Activated CD4-positive, CD25-positive, alpha-beta regulatory T cell treated with anti-CD3 and anti-CD28 coated beads, Interleukin-2, amount 50 U/mL, for 24 hours (primary cell): ENCODE data around the gene ARHGAP45.
"Not testable (repeated sequence)": the region's sequence is repeated elsewhere in the genome, so short reads cannot be mapped to it uniquely, and the experiment has no call there.

Source experiments
- ATAC-seq, 2 donors: fragments of 150-1000 bp; cut with Tn5 transposase; one replicate each; pipeline ENCODE4 v1.10.0; 2021; ENCODE audit warnings: mild to moderate bottlenecking in 1 of 2, moderate library complexity in 1 of 2

ARHGAP45 gene

DNA sequence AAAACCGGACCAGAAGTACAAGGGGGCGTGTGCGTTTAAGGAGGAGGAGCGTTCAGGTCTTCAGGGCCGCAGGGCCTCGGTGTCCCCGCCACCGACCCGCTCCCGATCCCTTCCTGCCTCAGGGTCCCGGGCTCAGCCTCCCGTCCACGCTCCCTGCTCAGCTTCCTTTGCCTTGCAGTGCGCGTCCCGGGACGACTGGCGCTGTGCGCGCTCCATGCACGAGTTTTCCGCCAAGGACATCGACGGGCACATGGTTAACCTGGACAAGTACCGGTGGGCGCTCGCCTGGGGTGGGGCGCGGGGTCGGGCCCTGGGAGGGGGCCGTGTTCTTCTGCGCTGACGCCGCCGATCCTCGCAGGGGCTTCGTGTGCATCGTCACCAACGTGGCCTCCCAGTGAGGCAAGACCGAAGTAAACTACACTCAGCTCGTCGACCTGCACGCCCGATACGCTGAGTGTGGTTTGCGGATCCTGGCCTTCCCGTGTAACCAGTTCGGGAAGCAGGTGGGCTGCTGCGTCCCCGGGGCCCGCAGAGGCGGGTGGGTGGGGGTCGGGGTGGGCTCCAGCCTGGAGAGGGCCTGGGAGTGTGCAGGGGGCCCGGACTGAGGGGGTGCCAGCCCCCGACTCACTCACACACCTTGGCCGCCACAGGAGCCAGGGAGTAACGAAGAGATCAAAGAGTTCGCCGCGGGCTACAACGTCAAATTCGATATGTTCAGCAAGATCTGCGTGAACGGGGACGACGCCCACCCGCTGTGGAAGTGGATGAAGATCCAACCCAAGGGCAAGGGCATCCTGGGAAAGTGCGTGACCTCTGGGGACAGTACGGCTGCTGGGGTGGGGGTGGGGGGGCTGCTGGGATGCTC is 38.3 kb downstream of the ARHGAP45 start:
- ATAC-seq = no peak

- ATAC-seq = no peak
Observed at GRCh38 chr19:1105873-1106840, 39.2 kb downstream of the ARHGAP45 start.

GRCh38 chr19:1106841-1107660 is 40.1 kb downstream of the ARHGAP45 start:
- no peak for ATAC-seq

DNA sequence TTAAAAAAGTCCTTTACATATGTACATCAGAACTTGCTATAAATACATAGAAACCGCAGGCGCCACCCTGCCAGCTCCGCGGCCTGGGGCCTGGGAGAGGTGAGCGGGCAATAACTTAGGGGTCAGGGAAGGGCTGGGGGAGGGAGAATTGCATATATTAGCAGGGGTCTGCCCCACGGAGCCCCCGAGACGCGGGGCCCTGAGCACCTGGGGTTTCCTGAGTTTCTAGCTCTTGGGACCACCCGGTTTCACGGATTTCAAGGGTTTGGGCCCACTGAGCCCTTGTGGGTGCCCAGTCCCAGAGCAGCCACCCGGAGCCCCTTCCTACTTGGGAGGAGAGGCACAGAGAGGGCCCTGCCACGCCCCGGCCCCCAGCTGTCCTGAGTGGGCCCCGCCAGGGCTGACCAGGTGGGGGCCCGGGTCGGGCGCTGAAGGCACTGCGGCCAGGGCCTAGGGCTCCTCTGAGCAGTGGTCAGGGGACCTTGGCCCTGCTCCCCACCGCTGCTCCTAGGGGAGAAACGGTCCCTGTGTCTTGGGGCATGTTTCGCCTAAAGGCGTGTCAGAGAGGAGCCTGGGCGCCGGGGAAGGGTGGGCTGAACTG is 40.8 kb downstream of the ARHGAP45 start:
- ATAC-seq = no peak

GRCh38 chr19:1108291-1109031 is 41.5 kb downstream of the ARHGAP45 start:
- no peak for ATAC-seq

DNA sequence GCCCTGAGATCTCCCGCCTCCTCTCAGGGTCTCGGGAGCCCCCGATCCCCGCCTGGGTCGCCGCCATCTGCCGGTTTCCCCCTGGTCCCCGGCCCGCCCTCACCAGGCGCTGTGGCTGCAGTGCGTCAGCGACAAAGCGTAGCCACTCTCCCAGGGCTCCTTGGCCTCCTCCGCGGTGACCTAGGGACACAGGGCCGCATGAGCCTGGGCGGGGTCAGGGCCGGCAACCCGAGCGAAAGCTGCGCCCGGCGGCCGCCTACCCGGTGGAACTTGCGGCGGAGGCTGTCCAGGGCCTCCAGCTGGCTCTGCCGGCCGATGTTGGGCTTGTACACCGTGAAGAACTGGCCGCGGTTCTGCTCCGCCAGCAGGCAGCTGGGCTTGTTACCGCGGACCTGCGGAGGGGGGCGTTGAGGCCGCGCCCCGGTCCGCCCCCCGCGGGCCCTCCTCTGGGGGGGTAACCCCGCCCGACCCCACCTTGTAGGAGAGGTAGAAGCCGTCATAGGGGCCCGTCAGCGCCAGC is 42.1 kb downstream of the ARHGAP45 start:
- ATAC-seq = no peak

- ATAC-seq = no peak
Observed at GRCh38 chr19:1109697-1110671, 43.0 kb downstream of the ARHGAP45 start.

DNA sequence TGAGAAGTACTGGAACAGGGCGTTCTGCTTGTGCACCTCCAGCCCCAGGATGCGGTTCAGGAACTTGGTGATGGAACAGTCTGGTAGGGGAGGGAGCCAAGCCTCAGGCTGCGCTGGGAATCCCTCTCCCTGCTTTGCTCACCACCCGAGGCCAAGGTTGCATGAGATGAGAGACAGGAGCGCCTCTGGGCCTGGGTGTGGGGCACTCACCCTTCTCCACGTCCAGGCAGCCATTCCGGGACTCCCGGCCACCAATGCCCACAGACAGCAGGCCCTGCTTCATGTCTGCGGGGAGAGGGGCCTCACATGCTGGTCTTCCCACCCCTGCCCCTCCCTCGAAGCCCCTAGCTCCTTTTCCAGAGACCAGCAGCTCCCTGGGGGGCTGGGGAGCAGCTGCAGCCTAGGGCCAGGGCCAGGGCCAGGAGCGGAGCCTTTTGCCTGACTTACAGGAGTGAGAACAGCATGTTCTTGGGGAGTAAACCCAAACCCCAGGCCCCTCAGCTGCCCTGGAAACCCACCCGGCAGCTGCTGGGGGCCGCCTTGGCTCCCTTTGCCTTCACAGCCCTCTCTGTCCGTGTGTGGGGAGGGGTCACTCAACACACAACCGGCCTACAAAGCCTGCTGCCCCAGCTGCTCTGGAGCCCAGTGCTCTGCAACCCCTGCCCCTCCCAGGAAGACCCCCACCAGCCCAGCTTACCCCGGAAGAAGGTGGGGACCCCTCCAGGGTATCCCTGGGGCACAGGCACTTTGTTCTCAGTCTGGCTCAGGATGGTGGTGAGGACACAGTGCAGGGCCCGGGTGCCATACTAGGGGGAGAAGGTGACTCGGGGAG is 44.1 kb downstream of the ARHGAP45 start:
- no peak for ATAC-seq

DNA sequence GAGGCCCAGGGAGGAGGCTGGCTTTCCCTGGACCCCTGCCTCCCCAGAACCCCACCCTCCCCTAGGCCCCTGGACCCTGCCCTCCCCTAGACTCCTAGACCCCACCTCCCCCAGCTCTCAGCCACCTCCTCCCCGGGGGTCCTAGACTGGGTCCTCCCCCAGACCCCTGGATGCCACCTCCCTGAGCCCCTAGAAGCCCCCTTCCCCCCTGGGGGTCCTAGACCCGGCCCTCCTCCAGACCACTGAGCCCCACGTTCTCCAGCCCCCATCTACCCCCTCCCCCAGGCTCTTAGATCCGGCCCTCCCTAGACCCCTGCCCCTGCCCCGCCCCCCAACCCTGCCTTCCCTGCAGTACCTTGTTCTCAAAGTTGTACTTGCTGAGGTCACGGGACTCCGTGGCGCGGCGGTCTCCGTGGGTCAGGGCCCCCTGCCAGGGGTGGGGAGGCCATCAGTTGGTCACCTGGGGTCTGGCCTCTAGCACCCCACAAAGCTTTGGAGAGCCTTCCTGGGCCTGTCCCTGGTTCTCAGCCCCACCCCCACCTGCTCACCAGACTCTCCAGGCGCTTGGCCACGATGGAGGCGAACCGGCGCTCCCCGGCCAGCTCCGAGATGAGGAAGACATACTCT is 44.8 kb downstream of the ARHGAP45 start:
- ATAC-seq = no peak

DNA sequence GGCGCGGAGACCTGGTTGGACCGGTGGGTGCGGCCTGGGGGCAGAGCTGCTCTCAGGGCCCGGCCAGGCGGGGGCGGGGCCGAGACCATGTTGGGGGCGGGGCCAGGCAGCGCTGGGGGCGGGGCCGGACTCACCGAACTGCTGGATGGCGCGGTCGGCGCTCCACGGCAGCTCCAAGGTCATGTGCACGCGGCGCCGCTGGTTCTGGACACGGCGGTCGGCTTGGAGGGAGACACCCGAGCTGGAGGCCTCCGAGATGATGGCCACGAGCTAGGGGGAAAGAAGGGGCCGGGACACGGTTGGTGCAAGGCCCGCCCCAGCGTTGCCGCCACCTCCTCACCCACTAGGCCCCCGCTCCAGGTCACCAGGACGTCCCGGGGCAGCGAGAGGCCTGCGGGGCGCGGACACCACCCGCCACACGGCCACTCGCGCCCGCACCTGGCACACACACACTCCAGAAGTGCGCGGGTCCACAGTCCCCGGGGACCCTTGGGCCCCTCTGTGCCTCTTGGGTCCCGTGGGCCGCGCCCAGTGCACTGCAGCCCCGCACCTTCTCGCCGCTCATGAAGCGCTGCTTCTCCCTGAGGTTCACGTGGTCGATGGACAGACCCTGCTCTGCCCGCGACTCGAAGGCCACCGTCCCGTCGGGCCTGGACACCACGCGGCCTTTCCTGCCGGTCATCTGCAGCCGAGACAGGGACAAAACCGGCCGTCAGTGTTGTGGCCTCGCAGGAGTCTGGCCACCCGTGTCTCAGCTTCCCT is 45.5 kb downstream of the ARHGAP45 start:
- ATAC-seq = no peak

- ATAC-seq = peak; percentile 68 to 73
Observed at GRCh38 chr19:1113030-1113985, 46.3 kb downstream of the ARHGAP45 start.

- no peak for ATAC-seq
Observed at GRCh38 chr19:1113986-1114483, 47.1 kb downstream of the ARHGAP45 start.

DNA sequence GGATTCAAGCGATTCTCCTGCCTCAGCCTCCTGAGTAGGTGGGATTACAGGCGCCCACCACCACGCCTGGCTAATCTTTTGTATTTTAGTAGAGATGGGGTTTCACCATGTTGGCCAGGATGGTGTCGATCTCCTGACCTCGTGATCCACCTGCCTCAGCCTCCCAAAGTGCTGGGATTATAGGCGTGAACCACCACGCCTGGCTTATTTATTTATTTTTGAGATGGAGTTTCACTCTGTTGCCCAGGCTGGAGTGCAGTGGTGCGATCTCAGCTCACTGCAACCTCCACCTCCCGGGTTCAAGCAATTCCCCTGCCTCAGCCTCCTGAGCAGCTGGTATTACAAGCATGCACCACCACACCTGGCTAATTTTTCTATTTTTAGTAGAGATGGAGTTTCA is 47.8 kb downstream of the ARHGAP45 start:
- ATAC-seq = not testable (repeated sequence)

DNA sequence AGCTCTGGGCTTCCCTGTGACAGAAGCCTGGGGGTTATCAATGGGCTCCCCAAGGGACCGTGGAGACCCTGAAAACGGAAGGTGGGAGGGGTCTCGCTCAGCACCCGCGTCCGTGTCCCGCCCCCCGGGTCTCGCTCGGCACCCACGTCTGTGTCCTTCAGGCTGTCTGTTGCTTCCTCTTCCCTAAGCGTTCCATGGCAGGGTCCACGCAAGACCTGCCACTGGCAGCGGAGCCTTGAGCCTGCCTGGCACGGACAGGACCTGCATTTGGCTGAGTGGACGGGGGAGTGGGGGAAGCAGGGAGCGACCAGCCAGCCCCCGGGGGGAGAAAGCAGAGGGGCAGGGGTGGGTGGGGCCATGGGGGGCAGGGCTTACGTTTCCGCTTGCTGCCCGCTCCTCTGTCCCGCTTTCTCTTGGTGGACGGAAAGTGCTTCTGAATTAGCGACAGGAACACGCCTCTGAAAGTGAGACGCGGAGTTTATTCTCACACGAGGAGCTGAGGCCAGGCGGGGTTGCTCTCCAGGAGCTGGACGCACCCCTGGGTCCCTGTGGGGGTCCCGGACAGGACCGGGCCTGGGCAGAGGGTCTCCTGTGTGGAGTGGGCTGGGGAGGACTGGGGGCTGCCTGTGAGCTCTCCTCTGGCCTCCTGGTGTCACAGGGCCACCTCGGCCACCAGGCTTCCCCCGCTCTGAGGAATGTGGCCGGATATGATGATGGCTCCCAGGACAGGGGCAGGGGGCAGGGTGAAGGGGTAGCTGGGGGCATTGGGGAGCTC is 48.9 kb downstream of the ARHGAP45 start:
- ATAC-seq = no peak
